T-cell (primary cell): ENCODE data around the gene SCG5. TPM values are rescaled to one million over a fixed set of nuclear protein-coding genes. Genes with fewer than 3 reads are reported as not detected.
"Not testable (repeated sequence)": the region's sequence is repeated elsewhere in the genome, so short reads cannot be mapped to it uniquely, and the experiment has no call there.

ENCODE experiments used
- ATAC-seq, 4 experiments: fragments of 200-7000 bp in 3 of 4; fragments of 150-1000 bp in 1 of 4; cut with Tn5 transposase; replicated peaks in 1 of 4; 1 replicate in 3 of 4; 2 replicates in 1 of 4; pipeline ENCODE4 v1.10.0; 2021; ENCODE audit warnings: moderate library complexity in 3 of 4, mild to moderate bottlenecking in 2 of 4, moderate number of reproducible peaks in 1 of 4
- CTCF ChIA-PET, 2 donors: fragments of 300-600 bp; sonication (Branson Sonifier 250); formaldehyde crosslinking; loops; one replicate each; lab custom pipeline; 2022; ENCODE audit warnings: antibody characterized with exemption in 2 of 2; lab: Charles Lee
- POLR2A ChIA-PET, 2 donors: fragments of 300-600 bp; sonication (Branson Sonifier 250); formaldehyde crosslinking; loops; one replicate each; lab custom pipeline; 2022; ENCODE audit warnings: antibody characterized with exemption in 2 of 2; lab: Charles Lee
- DNase-seq, 35 experiments: peaks; one replicate each; pipeline versions ENCODE4 v3.0.0 to v3.0.0-alpha.2; 2013 to 2023
- H3K27ac ChIP-seq: one replicate; pipeline ENCODE4 v1.5.1; 2013; ENCODE audit warnings: low read length
- H3K27me3 ChIP-seq, 2 experiments: replicated peaks in 1 of 2; 1 replicate in 1 of 2; 2 replicates in 1 of 2; pipeline versions ENCODE4 v1.6.1 to v1.7.0; 2013; ENCODE audit warnings: low read length in 1 of 2, mixed read lengths in 1 of 2; ENCODE audit not compliant: control insufficient read depth in 2 of 2, insufficient read depth in 2 of 2; ENCODE audit errors: extremely low read depth in 1 of 2
- H3K36me3 ChIP-seq, 2 donors: 1 replicate in 1 of 2; 2 replicates in 1 of 2; pipeline versions ENCODE4 v1.6.1 to v1.7.0; 2013; ENCODE audit warnings: low read length in 1 of 2; ENCODE audit not compliant: control insufficient read depth in 2 of 2, insufficient read depth in 1 of 2; ENCODE audit errors: extremely low read depth in 1 of 2
- H3K4me1 ChIP-seq, 2 experiments: 1 replicate in 1 of 2; 2 replicates in 1 of 2; pipeline versions ENCODE4 v1.6.1 to v1.7.0; 2013; ENCODE audit warnings: low read length in 2 of 2, mixed read lengths in 1 of 2; ENCODE audit not compliant: insufficient read depth in 2 of 2, control insufficient read depth in 1 of 2; ENCODE audit errors: extremely low read depth in 1 of 2
- H3K4me3 ChIP-seq, 2 donors: 1 replicate in 1 of 2; 2 replicates in 1 of 2; pipeline versions ENCODE4 v1.5.1 to v1.7.0; 2013; ENCODE audit warnings: mild to moderate bottlenecking in 2 of 2, low read length in 1 of 2, moderate library complexity in 1 of 2; ENCODE audit not compliant: control insufficient read depth in 1 of 2; ENCODE audit errors: extremely low read depth in 1 of 2
- H3K9me3 ChIP-seq: 2 replicates; pipeline ENCODE4 v1.7.0; 2013
- H3K27ac Mint-ChIP-seq, 2 donors: one replicate each; pipeline ENCODE4 v1.8.0; 2020 to 2021; ENCODE audit warnings: mild to moderate bottlenecking in 2 of 2, mixed read lengths in 2 of 2
- H3K27me3 Mint-ChIP-seq, 2 donors: one replicate each; pipeline ENCODE4 v1.8.0; 2021 to 2022; ENCODE audit warnings: mixed read lengths in 2 of 2
- H3K36me3 Mint-ChIP-seq: one replicate; pipeline ENCODE4 v1.8.0; 2021; ENCODE audit warnings: mixed read lengths
- H3K4me1 Mint-ChIP-seq, 3 donors: one replicate each; pipeline ENCODE4 v1.8.0; 2020 to 2022; ENCODE audit warnings: mixed read lengths in 3 of 3, mild to moderate bottlenecking in 1 of 3
- H3K4me3 Mint-ChIP-seq, 3 donors: one replicate each; pipeline ENCODE4 v1.8.0; 2020 to 2022; ENCODE audit warnings: mild to moderate bottlenecking in 3 of 3, mixed read lengths in 3 of 3, moderate library complexity in 3 of 3
- H3K9me3 Mint-ChIP-seq, 3 donors: one replicate each; pipeline ENCODE4 v1.8.0; 2020 to 2022; ENCODE audit warnings: mixed read lengths in 3 of 3
- WGBS: methylation state at CpG from one replicate; pipeline ENCODE4 v1.1.5; 2013; ENCODE audit warnings: missing lambda C conversion rate; ENCODE audit not compliant: insufficient coverage; 5-methylcytosine and 5-hydroxymethylcytosine counted together
- total RNA-seq, 35 experiments: library from RNA in 6 of 35; stranded (reverse) in 6 of 35; fragments of 120-200 nt in 1 of 35; gene quantifications; one replicate each; pipeline versions ENCODE4 v1.2.1 to v1.2.4 and lab custom pipeline; 2013 to 2026

Gene SCG5
- total RNA-seq, 5 donors from 2014 or later (not counting 1 experiment from before 2014, with no cell fraction given) = not detected

- Mint-ChIP-seq H3K4me3 (peak overlapping the region; percentile 95 to 99 (median 97)), H3K27ac (peak overlapping the region; percentile 91 to 92), H3K4me1 (peaks cover 15 to 26% (median 18%) of the 10 kb centered on the region in 3 donors)
- H3K9me3 Mint-ChIP-seq, H3K36me3 Mint-ChIP-seq, H3K27ac ChIP-seq, H3K4me1 ChIP-seq, CTCF ChIA-PET, H3K36me3 ChIP-seq, H3K9me3 ChIP-seq, POLR2A ChIA-PET, H3K27me3 Mint-ChIP-seq, H3K27me3 ChIP-seq: not testable (repeated sequence)
- peak; percentile 2 to 10 (median 5) for ATAC-seq
- peak overlapping the region; percentile 57 to 64 for H3K4me3 ChIP-seq
- 0% methylated on average over 2 of the region's 24 CpGs for WGBS
- peak in 1 of 35 experiments; percentile 26 for DNase-seq
Measured at GRCh38 chr15:32615871-32616426, 25.6 kb upstream of the SCG5 start.

DNA sequence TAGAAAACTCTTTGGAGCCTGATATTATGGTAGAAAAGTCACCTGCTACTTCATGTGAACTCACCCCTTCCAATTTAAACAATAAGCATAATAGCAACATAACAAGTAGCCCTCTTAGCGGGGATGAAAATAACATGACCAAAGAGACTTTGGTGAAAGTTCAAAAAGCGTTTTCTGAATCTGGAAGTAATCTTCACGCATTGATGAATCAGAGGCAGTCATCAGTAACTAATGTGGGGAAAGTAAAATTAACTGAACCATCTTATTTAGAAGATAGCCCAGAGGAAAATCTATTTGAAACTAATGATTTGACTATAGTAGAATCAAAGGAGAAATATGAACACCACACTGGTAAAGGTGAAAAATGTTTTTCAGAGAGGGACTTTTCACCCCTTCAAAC lies 5.1 kb upstream of the SCG5 start:
- H3K9me3 ChIP-seq = no peaks in the 10 kb centered on the region
- Mint-ChIP-seq H3K9me3 (no peaks in the 10 kb centered on the region), H3K27me3 (peaks cover 0 to 4% of the 10 kb centered on the region in 2 donors), H3K4me1 (no peaks in the 10 kb centered on the region), H3K36me3 (peaks cover 25% of the 10 kb centered on the region), H3K27ac (no peak overlapping the region), H3K4me3 (no peak overlapping the region)
- no peak overlapping the region for H3K27ac ChIP-seq
- ChIA-PET CTCF (interaction anchor here in 1 of 2 donors (0.6 kb wide), 1 partner anchor 10 kb away, joined by 3 read pairs; no protein-coding TSS in a partner anchor), POLR2A (no interaction called here)
- ATAC-seq (no peak), DNase-seq (no peak)
- no peaks in the 10 kb centered on the region for H3K27me3 ChIP-seq
- no peaks in the 10 kb centered on the region for H3K4me1 ChIP-seq
- peaks cover 0 to 12% of the 10 kb centered on the region in 2 donors for H3K36me3 ChIP-seq
- WGBS = 60% methylated on average over 1 of the region's 3 CpGs
- no peak overlapping the region for H3K4me3 ChIP-seq

GRCh38 chr15:32636908-32637567 lies 4.5 kb upstream of the SCG5 start:
- CTCF ChIA-PET = no interaction called here
- ATAC-seq = no peak
- no peak overlapping the region for H3K27ac ChIP-seq

DNA sequence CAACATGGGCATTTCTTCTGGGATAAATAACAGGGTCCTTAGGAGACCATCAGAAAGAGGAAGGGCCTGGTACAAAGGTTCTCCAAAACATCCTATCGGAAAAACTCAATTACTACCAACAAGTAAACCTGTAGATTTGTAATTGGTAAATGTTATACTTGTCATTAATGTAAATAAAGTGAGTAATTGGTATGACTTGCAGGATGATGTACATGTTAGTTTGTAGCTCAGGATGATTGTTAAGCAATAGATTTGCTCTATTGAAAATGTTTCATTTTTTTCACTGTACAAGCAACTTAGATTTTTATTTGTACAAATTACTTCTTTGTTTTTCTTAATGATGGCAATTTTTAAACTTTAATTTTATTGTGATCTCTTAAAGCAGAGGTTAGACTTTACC lies 3.8 kb upstream of the SCG5 start:
- Mint-ChIP-seq H3K4me3 (no peak overlapping the region), H3K9me3 (no peaks in the 10 kb centered on the region), H3K4me1 (no peaks in the 10 kb centered on the region), H3K27me3 (peaks cover 0 to 8% of the 10 kb centered on the region in 2 donors), H3K27ac (no peak overlapping the region), H3K36me3 (peaks cover 25% of the 10 kb centered on the region)
- ATAC-seq (no peak), DNase-seq (no peak)
- ChIA-PET POLR2A (no interaction called here), CTCF (no interaction called here)
- no CpG with 5 or more reads among the region's 1 CpG for WGBS
- H3K9me3 ChIP-seq = no peaks in the 10 kb centered on the region
- H3K27me3 ChIP-seq = no peaks in the 10 kb centered on the region
- no peak overlapping the region for H3K27ac ChIP-seq
- no peaks in the 10 kb centered on the region for H3K4me1 ChIP-seq
- peaks cover 0 to 12% of the 10 kb centered on the region in 2 donors for H3K36me3 ChIP-seq
- no peak overlapping the region for H3K4me3 ChIP-seq

More at GRCh38 chr15:32636908-32637567, 4.5 kb upstream of the SCG5 start:
- Histone ChIP-seq H3K27me3 (no peaks in the 10 kb centered on the region), H3K4me3 (no peak overlapping the region), H3K9me3 (no peaks in the 10 kb centered on the region), H3K36me3 (peaks cover 0 to 12% of the 10 kb centered on the region in 2 donors), H3K4me1 (no peaks in the 10 kb centered on the region)
- Mint-ChIP-seq H3K4me3 (no peak overlapping the region), H3K36me3 (peaks cover 25% of the 10 kb centered on the region), H3K4me1 (no peaks in the 10 kb centered on the region), H3K27ac (peak overlapping the region in 1 of 2 donors; percentile 13), H3K27me3 (peaks cover 0 to 8% of the 10 kb centered on the region in 2 donors), H3K9me3 (no peaks in the 10 kb centered on the region)
- DNase-seq = no peak
- POLR2A ChIA-PET = no interaction called here
- 83% methylated on average over 1 of the region's 8 CpGs for WGBS

- Histone ChIP-seq H3K9me3 (no peaks in the 10 kb centered on the region), H3K27ac (no peak overlapping the region), H3K4me1 (no peaks in the 10 kb centered on the region), H3K27me3 (no peaks in the 10 kb centered on the region), H3K36me3 (no peaks in the 10 kb centered on the region), H3K4me3 (no peak overlapping the region)
- H3K4me1 Mint-ChIP-seq = no peaks in the 10 kb centered on the region
- H3K27me3 Mint-ChIP-seq = peaks cover 0 to 8% of the 10 kb centered on the region in 2 donors
- H3K4me3 Mint-ChIP-seq = no peak overlapping the region
- H3K36me3 Mint-ChIP-seq = no peaks in the 10 kb centered on the region
- ATAC-seq = no peak
- DNase-seq = no peak
- H3K27ac Mint-ChIP-seq = no peak overlapping the region
- 95% methylated on average over 3 of the region's 5 CpGs for WGBS
- CTCF ChIA-PET = no interaction called here
- no peaks in the 10 kb centered on the region for H3K9me3 Mint-ChIP-seq
- POLR2A ChIA-PET = no interaction called here
Measured at GRCh38 chr15:32642667-32643435, 1.3 kb downstream of the SCG5 start.

DNA sequence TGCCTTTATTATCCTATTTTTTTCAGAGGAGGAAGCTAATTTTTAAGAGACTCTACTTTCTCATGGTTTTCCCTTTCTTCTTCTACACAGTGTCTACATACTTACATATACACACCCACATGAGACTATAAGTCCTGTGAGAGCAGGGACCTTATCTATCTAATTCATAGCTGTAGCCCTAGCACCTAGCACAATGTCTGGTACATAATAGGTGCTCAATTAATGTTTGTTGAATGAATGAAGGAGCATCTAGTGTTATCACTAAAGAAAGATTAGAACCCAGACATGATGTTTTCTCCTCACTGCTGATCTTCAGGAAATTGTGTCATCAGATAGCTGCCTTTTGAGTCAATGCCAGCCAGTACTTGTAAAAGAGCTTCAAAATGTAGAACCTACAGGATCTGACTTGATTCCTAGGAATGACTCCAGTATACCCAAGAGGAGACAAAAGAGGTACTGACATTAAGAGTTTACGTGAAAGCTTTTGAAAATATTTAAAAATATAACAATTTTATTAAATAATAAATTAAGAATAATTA lies 2.5 kb downstream of the SCG5 start:
- Mint-ChIP-seq H3K27me3 (peaks cover 0 to 8% of the 10 kb centered on the region in 2 donors), H3K4me1 (no peaks in the 10 kb centered on the region), H3K36me3 (no peaks in the 10 kb centered on the region), H3K27ac (no peak overlapping the region), H3K4me3 (no peak overlapping the region), H3K9me3 (no peaks in the 10 kb centered on the region)
- Histone ChIP-seq H3K36me3 (no peaks in the 10 kb centered on the region), H3K9me3 (no peaks in the 10 kb centered on the region), H3K27me3 (no peaks in the 10 kb centered on the region), H3K27ac (no peak overlapping the region), H3K4me3 (no peak overlapping the region), H3K4me1 (no peaks in the 10 kb centered on the region)
- DNase-seq (no peak), ATAC-seq (no peak)
- ChIA-PET POLR2A (no interaction called here), CTCF (interaction anchor here in 1 of 2 donors (0.6 kb wide), 1 partner anchor 21 kb away, joined by 4 read pairs; no protein-coding TSS in a partner anchor)
- WGBS = no CpG with 5 or more reads among the region's 1 CpG
